Measurements from ENCODE around the gene PRR15.

Gene PRR15

DNA sequence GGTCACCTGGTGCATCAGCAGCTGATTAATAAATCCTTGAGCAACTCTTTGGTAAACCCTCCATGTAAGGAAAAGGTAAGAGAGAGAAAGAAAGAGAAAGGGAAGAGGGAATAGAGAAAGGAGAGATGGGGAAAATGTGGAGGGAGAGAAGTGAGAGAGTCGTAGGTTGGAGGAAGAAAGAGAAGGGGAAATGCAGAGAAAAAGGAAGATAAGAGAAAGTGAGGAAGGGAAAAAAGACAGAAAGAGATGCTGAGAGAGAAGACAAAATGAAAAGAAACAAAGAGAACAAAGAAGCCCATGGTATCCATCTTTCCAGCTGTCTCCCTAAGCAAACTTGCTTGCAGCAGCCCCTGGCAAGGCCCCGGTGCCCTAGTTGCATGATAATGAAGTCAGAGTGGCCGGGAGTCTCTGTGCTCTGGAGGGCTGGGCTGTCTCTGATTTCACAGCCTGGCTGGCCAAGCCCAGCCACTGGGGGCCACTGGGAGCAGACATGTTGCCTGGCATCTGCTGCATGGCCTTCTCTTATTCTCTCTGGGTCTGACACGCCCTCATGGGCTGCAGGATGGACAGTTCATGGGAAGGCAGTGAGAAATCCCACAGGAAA is 48.4 kb downstream of the PRR15 start:
- DNase-seq, result no peak

DNA sequence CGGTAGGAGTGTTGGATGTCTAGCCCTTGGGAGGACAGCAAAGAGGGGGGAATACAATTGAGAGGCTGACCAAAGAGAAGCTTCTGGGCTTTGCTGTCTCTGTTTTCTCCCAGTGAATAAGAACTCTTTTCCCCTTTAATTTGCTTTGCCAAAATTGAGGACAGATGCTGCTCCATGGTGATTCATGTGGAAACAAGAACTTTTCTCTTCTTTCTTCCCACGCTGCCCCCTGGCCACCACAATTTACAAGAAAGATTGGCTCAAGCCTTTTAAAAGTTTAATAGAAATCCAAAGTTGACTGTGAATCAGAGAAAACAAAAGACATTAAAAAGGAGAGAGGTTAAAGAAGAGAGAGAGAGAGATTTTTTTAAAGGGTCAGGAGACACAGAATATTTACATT is 49.0 kb downstream of the PRR15 start:
- DNase-seq, result no peak

DNA sequence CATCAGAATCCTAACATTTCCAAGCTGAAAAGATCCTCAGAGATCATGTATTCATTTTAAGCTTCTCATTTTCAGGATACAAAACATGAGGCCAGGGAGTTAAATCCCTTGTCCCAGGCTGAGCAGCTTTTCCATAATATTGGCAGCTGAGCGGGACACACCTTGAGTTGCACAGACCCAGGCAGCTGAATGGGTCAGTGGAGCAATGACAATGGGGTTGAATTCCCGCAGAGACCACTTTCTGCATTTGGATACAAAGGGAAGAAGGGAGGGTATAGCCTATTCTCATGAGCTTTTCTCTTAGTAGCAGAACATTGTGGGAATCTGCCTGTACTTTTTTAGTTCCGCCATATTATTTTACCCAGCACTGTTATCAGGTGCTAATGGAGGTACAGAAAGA is 49.5 kb downstream of the PRR15 start:
- no peak for DNase-seq

DNA sequence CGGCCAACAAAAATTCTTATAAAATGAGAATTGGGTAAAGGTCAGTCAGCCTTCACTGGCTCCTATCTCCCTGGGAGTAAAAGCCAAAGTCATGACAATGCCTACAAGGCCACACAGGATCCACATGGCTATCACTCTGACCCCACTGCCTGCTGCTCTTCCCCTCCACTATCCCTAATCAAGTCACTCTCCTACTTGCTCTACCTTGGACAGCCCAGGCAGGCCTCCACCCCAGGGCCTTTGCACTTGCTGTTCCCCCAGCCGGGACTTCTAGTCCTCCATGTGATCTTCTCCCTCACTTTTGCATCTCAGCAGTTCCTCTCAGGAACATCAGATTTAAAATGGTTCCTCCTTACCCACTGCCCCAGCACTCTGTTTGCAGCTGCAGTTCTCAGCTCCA is 50.6 kb downstream of the PRR15 start:
- no peak for DNase-seq
